ENCODE measurements around the gene LRMDA. TPM values are rescaled to one million over a fixed set of nuclear protein-coding genes. Genes with fewer than 3 reads are reported as not detected.

LRMDA gene
- total and polyA plus RNA-seq, 2 of the 8 experiments (the other 6 are each of a cell fraction or from before 2014, with no cell fraction given): 0.86 to 2.8 TPM

- TF ChIP-seq SP4 (IDR thresholded peaks at IDR 0.05; ENCODE audit: low read length) (no peak), RFX5 (IDR thresholded peaks at IDR 0.05; ENCODE audit: borderline replicate concordance, low read depth, low read length) (no peak), CEBPB (IDR thresholded peaks at IDR 0.05; ENCODE audit: low read depth, low read length) (no peak), EZH2 (IDR thresholded peaks at IDR 0.05; ENCODE audit: low read depth, low read length, severe bottlenecking) (no peak)
These were observed 1059.8 kb downstream of the LRMDA start (continued) for GRCh38 chr10:76491216-76491615.
